Fibroblast of pulmonary artery (primary cell): ENCODE measurements around the gene EPHA3.

Experiments
- DNase-seq: peaks from one replicate; pipeline ENCODE4 v3.0.0-alpha.2; 2010; ENCODE audit warnings: low read depth
- H3K4me3 ChIP-seq: replicated peaks from 2 replicates; pipeline ENCODE4 v1.5.1; 2011; ENCODE audit warnings: low read depth, mild to moderate bottlenecking, control low read depth, low read length, moderate library complexity
- TF ChIP-seq, protein P1 (sequence below): IDR thresholded peaks from 2 replicates; pipeline ENCODE4 v1.5.1; 2011; ENCODE audit warnings: mild to moderate bottlenecking, control low read depth, low read length, inconsistent platforms; ENCODE audit errors: missing control alignments

Gene EPHA3

GRCh38 chr3:89353465-89353864 lies 246.0 kb downstream of the EPHA3 start:
- no peak overlapping the region for H3K4me3 ChIP-seq
- DNase-seq, result no peak
- TF ChIP-seq, protein P1, sequence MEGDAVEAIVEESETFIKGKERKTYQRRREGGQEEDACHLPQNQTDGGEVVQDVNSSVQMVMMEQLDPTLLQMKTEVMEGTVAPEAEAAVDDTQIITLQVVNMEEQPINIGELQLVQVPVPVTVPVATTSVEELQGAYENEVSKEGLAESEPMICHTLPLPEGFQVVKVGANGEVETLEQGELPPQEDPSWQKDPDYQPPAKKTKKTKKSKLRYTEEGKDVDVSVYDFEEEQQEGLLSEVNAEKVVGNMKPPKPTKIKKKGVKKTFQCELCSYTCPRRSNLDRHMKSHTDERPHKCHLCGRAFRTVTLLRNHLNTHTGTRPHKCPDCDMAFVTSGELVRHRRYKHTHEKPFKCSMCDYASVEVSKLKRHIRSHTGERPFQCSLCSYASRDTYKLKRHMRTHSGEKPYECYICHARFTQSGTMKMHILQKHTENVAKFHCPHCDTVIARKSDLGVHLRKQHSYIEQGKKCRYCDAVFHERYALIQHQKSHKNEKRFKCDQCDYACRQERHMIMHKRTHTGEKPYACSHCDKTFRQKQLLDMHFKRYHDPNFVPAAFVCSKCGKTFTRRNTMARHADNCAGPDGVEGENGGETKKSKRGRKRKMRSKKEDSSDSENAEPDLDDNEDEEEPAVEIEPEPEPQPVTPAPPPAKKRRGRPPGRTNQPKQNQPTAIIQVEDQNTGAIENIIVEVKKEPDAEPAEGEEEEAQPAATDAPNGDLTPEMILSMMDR, result no peak

DNA sequence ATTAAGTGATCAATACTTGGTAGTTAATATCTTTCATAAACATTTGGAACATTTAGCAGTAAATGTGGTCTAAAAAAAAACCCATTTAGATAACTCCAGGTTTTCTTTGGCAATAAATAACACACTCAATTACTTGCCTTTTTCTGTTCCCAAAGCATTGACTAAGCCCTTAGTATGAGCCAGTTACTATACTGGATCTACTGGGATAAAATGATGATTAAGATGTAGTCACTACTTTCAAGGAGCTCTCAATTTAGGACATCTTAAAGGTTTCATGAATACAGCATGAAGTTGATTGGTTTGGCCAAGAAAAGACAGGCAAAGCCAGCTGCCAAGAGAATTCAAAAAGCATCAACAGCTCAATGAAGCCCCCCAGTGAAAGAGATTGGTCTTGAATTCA lies 250.9 kb downstream of the EPHA3 start:
- TF ChIP-seq, protein P1, result no peak
- no peak overlapping the region for H3K4me3 ChIP-seq
- no peak for DNase-seq

DNA sequence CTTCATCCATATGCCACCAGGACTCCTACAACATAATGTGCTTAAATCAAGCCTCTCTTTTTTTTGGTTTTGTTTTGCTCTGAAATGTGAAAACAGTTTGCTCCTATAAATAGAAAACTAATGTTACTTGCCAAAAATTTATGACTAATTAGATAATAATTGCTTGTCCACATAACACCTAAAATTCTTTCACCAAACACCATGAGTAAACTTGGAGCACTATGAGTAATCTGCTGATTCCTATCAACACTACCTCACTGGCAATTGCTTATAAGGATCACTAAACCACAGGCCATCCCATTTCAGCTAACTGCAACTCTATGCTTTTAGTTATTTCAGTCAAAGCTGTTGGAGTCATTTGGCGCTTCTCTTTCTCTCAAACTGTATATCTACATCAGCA lies 252.7 kb downstream of the EPHA3 start:
- TF ChIP-seq, protein P1, result no peak
- DNase-seq, result no peak
- H3K4me3 ChIP-seq, result no peak overlapping the region

DNA sequence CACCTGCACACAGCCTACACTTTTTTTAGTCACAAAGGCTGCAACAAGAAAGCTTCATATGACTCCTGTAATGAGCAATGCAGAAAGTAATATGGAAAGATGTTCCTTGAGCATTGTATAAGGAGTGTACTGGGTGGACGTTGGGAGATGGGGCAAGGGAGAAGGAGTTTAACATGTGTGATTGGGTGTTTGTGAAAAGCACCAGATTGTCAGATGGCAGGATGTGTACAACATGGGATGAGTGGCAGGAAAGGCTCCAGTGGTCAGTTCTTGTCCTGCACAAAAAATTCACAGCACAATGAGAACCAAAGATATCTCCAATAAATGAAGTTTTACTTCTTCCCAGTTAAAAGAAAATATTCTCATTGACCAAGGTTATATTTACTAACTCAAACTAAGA lies 255.1 kb downstream of the EPHA3 start:
- no peak for DNase-seq
- H3K4me3 ChIP-seq, result no peak overlapping the region
- TF ChIP-seq, protein P1, result no peak

DNA sequence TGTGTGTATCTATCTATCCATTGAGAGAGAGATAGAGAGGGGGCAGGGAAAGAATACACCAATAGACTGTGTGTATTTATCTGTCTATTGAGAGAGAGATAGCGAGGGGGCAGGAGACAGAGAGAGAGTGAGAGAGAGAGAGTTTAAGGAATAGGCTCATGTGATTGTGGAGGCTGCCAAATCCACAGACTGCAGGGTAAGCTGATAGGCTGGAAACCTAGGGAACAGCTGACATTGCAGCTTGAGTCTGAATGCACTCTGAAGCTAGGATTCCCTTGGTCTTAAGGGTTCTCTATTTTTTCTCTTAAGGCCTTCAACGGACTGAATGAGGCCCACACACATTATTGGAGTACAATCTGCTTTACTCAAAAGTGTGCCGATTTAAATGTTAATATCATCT lies 255.8 kb downstream of the EPHA3 start:
- no peak overlapping the region for H3K4me3 ChIP-seq
- DNase-seq, result no peak

DNA sequence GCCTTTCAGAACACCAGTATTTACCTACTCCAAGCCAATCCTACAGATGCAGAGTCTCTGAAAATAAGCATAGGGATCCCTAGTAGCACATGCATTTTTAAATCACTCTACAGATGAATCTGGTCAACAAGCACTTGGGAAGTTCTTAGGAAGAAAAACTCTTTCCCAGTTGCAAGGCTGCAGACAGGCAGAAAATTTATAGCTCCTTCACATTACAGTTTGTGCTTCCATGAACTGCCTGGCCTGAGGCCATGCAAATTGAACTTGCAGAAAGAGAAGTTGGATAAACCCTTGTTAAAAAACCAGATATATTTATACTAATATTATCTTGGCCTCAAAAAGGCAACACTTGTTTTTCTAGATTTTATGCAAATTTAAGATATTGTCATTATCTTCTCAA lies 256.9 kb downstream of the EPHA3 start:
- no peak for DNase-seq
- H3K4me3 ChIP-seq, result no peak overlapping the region
- TF ChIP-seq, protein P1, result no peak

More for the DNA sequence above, 255.8 kb downstream of the EPHA3 start:
- TF ChIP-seq, protein P1, result no peak

- TF ChIP-seq, protein P1, result no peak
- no peak for DNase-seq
- no peak overlapping the region for H3K4me3 ChIP-seq
Observed at GRCh38 chr3:89367166-89367565, 259.7 kb downstream of the EPHA3 start.
